GM19240 (cell line): ENCODE measurements around the gene VKORC1.
"Not testable (repeated sequence)": the region's sequence is repeated elsewhere in the genome, so short reads cannot be mapped to it uniquely, and the experiment has no call there.

Experiments used
- DNase-seq: peaks from one replicate; pipeline ENCODE4 v3.0.0; 2011; ENCODE audit warnings: low spot score; ENCODE audit not compliant: insufficient read length

Gene VKORC1

GRCh38 chr16:31107465-31107867 is 12.9 kb upstream of the VKORC1 start:
- peak; percentile 77 for DNase-seq

DNA sequence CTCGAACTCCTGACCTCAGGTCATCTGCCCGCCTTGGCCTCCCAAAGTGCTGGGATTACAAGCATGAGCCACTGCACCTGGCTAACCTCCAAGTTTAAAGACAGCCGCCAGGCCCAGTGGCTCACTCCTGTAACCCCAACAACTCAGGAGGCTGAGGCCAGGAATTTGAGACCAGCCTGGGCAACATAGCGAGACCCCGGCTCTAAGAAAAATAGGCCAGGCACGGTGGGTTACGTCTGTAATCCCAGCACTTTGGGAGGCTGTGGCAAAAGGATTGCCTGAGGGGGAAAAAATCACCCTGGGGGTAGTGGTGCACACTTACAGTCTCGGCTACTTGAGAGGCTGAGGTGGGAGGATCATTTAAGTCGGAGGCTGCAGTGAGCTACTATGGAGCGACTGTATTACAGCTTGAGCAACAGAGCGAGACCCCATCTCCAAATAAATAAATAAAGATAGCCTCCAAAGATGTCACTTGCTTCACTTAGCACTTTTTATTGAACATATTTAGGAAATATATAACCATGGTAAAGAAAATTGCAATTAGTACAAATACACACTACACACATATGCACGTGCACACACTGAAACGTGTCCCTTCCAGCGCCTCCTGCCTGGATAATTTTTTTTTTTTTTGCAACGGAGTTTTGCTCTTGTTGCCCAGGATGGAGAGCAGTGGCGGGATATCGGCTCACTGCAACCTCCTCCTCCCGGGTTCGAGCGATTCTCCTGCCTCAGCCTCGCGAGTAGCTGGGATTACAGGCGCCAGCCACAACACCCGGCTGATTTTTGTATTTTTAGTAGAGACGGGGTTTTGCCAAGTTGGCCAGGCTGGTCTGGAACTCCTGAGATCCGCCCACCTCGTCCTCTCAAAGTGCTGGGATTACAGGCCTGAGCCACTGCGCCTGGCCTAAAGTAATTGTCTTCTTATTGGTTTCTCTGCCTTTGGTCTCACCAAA is 12.2 kb upstream of the VKORC1 start:
- DNase-seq: no peak

DNA sequence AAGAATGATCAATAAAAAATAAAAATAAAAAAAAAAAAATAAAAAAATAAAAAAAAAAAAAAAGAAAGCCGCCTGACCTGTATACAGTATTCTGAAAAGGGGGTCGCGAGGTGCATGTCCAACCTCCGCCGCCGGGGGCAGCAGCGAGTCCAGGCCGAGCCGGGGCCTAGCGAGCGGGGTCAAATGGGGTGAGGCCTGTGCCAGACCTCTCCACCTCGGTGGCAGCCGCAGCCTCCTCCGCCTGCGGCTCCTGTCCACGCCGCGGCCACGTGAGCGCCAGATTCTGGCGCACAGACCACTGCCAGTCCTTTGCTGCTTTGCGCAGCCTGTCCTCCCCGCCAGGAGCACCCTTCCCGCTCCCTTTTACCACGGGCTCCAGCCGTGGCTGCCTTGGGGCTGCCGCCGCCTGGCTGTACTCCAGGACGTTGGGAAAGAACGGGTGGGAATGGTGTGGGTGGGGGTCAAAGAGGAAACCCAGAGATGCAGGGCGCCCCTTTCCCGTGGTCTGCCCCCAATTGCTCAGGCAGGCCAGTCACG is 11.1 kb upstream of the VKORC1 start:
- peak; percentile 78 for DNase-seq

DNA sequence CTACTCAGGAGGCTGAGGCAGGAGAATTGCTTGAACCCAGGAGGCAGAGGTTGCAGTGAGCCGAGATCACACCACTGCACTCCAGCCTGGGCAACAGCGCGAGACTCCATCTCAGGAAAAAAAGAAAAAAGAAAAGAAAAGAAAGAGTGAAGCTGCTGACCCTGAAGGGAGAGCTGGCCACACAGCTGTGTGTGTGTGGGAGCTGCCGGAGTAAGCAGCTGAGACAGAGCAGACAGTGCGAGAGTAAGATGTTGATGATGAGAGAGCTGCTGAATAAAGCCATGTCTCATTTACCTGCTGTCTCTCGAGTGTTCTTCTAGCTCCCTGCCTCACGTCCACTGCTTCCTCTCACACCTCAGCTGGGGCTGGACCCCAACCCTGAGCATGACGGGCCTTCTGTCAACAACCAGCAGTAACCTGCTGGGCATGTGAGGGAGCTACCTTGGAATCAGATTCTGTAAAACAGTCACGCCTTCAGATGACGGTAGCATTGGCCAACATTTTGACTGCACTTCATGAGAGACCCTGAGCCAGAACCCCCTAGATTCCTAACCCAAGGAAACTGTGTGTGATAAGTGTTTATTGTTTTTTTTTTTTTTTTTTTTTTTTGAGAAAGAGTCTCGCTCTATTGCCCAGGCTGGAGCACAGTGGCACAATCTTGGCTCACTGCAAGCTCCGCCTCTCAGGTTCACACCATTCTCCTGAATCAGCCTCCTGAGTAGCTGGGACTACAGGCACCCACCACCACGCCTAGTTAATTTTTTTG is 6.5 kb upstream of the VKORC1 start:
- DNase-seq: not testable (repeated sequence)

DNA sequence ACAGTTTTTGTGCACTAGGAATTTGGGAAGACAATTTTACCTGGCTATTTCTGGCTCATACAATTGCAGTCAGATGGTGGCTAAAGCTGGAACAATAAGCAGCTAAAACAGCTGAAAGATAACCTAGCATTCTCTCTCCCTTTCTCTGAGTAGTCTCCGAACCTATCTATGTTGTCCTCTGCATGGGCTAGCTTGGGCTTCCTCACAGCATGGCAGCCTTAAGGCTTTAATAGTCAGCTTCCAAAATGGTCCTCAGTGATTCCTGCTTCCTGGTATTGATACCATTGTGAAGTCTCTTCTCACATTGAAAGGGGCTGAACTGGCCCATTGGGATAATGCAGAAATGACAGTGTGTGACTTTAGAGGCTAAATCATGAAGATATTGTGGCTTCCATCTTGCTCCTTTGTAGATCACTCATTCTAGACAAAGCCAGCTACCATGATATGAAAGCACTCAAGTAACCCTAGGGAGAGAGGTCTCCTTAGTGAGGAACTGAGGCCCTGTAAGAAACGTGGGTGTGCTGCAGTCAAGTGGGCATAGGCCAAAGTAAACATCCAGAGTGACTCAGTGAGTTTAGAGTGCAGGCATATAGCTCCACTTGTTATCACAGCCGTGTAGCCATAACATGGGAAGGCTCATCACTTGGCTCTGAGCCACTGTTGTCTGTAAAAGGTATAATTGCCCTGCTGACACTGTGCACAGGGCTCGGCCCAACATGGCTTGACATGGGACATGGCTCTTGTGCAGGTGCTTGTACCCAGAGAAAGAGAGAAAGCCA is 5.5 kb upstream of the VKORC1 start:
- no peak for DNase-seq

- DNase-seq: no peak
These were observed 541 bp downstream of the VKORC1 start for GRCh38 chr16:31094088-31094423.

- DNase-seq: no peak
These were observed 1.4 kb downstream of the VKORC1 start for GRCh38 chr16:31093132-31093703.

DNA sequence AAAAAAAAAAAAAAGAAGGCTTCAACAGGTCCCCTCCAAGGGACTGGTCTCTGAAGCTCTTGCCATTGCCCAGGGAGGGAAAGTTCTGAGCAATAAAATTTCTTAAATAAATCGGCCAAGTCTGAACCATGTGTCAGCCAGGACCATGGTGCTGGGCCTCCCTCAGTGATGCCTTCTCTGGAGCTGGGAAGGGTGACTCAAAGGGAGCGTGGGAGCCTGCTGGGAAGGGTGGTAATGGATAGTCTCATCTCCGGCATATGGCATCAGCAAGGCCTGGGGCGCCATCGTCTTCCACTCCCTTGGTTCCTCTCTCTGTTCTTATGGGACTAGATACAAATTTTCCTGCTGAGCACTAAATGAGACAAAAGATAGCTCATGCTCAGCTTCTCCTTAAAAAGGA is 2.3 kb downstream of the VKORC1 start:
- no peak for DNase-seq

- DNase-seq: no peak
These were observed 4.1 kb downstream of the VKORC1 start for GRCh38 chr16:31090540-31090939.

DNA sequence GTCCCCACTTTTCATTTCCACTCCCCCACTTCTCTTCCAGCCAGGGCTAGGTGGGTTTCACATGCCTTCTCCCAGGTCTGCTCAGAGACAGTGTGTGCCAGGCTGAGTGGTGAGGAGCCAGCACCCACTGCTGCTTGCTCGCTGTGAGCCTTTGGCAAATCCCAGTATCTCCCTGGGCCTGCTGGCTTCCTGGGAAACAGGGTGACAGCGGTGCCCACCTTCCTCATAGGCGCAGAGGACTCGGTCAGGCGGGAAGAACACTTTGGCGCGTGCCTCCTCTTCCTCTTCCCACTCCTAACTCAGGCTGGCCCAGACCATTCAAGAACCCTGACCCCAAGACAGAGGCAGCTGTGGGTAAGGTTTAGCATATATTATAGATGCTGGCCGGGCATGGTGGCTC is 5.4 kb downstream of the VKORC1 start:
- DNase-seq: no peak

- no peak for DNase-seq
These were observed 6.0 kb downstream of the VKORC1 start, which contains the start of gene PRSS53 for GRCh38 chr16:31088459-31089183. PRSS53 (minus strand) TSS chr16:31088943; CDS start chr16:31088809, 134 bp downstream.

DNA sequence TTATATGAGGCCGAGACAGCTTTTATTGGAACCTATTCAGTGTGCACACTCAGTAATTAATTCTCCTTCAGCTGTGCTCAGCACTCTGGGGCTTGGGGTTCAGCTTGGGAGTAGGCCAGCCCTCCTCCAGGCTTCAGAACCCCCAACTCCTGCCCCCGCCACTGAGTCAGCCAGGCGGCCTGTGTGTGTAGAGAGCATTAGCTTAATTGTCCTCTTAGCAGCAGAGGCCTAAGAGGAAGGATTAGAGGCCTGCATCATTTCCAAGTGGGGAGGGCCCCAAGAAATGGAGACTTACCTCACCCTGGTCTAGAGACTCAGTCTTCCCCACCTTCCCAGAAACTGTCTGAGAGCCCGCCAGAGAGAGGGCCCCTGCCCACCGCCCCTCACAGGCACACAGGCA is 6.6 kb downstream of the VKORC1 start:
- DNase-seq: no peak

GRCh38 chr16:31087481-31087880 is 7.1 kb downstream of the VKORC1 start:
- DNase-seq: no peak

GRCh38 chr16:31086629-31086906 is 8.0 kb downstream of the VKORC1 start:
- no peak for DNase-seq

- DNase-seq: no peak
These were observed 8.5 kb downstream of the VKORC1 start for GRCh38 chr16:31085873-31086628.

GRCh38 chr16:31085411-31085810 is 9.2 kb downstream of the VKORC1 start:
- no peak for DNase-seq

DNA sequence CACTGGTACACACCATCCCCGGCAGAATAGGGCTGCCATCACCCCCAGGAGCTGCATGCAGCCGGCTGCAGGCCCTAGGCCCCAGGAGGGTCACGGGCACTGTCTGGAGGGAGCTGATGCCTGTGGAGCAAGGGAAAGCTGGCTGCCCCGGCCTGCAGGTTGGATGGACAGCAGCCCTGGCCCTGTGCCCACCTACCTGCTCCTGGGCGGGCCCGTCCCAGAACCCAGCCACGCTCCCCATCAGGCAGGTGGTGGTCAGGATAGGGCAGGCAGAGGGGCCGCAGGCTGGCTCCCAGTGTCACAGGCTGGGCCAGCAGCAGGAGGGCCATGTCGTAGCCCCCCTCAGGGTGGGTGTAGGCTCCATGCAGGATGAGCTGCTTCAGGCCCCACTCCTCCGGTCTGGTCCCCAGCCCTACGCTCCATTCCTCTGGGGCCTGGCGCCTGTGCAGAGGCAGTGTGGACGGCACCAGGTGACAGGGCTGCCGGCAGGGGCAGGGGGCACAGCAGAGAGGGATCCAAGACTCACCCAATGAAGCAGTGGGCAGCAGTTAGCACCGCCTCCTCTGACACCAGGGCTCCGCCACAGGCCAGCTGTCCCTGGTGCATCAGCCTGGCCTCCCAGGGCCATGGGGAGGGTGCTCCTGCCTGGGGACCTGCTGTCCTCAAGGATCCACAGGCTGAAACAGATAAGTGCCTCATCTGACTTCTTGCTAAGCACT is 9.9 kb downstream of the VKORC1 start:
- DNase-seq: no peak

DNA sequence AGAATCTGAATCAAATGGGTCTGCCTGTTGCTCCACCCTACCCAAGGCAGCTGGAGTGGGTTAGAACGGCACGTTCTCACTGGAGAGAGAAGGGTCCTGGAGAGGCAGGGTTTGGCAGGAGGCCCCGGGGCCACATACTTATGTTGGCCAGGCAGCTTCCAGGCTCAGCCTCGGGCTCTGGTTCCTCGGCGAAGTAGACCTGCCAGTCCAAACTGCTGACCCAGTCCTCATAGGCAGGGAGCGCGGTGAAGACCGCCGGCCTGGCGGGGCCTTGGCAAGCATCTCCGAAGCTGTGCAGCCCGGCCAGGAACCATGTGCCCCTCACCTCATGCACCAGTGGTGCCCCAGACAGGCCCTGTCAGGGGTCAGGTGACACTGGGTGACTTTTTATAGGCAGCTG is 10.6 kb downstream of the VKORC1 start:
- DNase-seq: no peak

DNA sequence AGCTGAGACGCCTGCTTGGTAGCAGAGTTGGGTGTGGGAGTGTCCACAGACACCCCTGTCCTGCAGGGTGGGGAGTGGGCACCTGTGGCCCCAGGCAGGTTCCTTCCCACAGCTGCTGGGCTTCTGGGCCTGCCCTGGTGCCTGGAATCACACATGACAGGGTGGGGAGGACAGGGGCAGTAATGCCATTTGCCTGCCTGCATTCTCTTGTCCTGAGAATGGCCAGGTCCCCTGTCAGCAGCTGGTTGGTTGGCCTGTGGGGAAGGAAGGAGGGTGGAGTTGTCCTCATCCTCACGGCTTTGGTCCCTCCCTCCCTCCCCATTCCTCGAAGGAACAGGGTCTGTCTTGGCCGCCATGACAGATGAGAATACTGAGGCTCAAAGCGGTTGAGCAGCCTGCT is 11.0 kb downstream of the VKORC1 start:
- no peak for DNase-seq
